GM19043 (cell line): ENCODE data around the gene ASIC5.
"Not testable (repeated sequence)": the region's sequence is repeated elsewhere in the genome, so short reads cannot be mapped to it uniquely, and the experiment has no call there.

ENCODE experiments used
- ATAC-seq: cut with Tn5 transposase; IDR thresholded peaks from one replicate; pipeline ENCODE4 v1.9.1; 2021; ENCODE audit warnings: low read depth; ENCODE audit not compliant: unreplicated experiment

Gene ASIC5, protein sequence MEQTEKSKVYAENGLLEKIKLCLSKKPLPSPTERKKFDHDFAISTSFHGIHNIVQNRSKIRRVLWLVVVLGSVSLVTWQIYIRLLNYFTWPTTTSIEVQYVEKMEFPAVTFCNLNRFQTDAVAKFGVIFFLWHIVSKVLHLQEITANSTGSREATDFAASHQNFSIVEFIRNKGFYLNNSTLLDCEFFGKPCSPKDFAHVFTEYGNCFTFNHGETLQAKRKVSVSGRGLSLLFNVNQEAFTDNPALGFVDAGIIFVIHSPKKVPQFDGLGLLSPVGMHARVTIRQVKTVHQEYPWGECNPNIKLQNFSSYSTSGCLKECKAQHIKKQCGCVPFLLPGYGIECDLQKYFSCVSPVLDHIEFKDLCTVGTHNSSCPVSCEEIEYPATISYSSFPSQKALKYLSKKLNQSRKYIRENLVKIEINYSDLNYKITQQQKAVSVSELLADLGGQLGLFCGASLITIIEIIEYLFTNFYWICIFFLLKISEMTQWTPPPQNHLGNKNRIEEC

DNA sequence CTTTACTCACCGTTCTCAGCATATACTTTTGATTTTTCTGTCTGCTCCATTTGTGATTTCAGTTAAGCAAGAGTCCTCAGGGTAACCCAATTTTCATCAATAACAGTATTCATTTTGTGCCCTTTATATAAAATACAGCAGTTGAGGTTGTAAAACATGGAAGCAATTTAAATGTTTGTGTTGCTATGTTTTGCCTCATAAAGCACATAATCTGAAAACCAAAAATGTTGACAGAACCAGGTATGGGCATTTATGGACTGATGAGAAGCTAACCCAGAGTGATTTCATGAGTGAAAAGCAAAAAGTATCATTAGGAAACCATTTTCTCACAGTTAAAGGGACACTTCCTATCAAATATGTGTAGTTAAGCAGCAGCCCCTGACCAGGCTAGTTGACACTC lies at the start of gene ASIC5:
Gene ASIC5 (minus strand): TSS at position 101 of the 400 bp plus-strand sequence. CDS start 51 bp downstream, at position 50.
- no peak for ATAC-seq

GRCh38 chr4:155914782-155915181 lies 48.7 kb upstream of the ASIC5 start:
- no peak for ATAC-seq

- no peak for ATAC-seq
These were observed 45.8 kb upstream of the ASIC5 start for GRCh38 chr4:155911905-155912304.

DNA sequence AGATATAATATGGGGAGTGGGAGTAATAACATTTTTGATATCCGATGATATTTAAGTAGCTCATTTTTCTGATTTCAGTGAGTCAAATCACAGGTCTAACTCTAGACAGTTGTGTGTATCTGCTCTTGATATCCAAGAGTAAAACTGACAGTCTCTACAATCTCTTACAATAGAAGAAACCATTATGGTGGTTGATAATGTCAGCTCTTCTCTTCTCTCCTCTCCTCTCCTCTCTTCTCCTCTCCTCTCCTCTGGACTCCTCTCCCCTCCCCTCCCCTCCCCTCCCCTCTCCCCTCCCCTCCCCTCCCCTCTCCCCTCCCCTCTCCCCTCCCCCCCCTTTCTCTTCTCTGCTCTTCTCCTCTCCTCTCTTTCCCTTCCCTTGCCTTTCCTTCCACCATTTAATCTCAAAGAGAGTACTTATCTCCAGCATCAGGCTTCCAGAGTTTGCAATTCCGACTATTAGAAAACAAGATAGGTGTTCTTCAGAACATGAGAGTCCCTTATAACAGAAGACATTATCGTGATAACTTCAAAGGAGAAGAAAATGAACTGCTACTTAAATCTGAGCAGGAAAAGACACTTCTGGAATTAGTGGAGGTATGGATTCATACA lies 43.6 kb upstream of the ASIC5 start:
- ATAC-seq: no peak

GRCh38 chr4:155908187-155909139 lies 42.4 kb upstream of the ASIC5 start:
- ATAC-seq: peak; percentile 49

DNA sequence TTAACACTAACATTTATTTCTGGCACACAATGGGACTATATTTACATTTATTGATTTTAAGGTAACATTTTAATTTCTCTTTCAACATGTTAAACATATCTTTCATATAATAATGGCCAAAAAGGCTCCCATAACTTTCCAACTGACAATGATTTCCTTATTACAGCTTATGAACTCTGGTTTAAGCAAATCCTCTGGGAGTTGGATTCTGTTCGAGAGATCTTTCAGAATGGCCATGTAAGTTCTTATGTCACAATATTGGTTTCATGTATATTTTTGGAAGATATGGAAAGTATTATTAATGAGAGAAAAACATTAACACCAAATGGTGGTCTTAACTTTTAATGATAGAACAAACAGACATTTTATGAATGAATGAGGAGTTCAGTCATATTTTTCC lies 41.5 kb upstream of the ASIC5 start:
- no peak for ATAC-seq

DNA sequence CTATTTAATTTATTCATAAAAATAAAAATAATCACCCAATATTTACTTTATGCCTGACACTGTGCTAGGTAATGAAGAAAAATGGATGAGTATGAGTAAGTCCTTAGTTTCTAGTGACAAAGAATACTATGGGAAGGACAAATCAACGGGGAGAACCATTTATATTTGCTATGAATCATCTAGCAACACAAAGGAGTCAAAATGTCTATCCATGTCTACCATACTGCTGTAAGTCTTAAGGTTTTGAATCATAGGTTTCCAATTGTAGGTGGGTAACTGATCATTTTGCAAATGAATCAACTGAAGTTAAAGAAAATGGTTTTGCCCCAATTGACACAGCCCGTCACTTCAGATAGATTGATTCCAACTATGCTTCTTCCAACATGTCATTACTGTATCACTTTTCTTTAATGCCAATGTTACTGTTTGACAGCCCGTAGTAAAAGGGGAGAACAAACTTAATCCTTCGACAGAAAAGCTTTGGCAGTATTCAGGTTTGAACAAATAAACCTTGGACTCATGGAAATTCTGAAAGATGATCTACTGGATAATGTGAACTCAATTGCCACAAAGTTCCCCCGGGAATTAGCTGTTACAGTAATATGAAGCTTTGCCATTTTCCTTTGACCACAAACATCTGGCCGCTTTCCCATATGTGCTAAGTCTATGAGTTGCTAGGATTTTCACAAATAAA lies 40.6 kb upstream of the ASIC5 start:
- ATAC-seq: no peak

DNA sequence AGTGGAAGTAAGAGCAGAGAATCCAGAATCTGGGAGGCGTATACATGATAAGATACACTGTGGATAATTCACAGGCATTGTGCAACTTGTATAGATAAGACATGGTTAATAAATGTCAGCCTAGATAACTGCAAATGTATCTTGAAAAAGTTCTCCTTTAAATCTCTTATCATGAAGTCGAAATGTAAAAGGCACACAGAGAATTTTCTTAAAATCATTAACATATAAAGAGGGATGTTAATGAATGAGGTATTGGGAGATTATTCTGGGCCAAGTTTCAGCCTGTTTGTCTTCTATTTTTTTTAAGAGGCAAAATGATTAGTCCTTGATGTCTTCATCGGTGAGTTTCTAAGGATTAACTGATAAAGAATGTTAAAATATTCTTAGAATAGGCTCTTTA lies 38.3 kb upstream of the ASIC5 start:
- ATAC-seq: no peak

- no peak for ATAC-seq
These were observed 37.4 kb upstream of the ASIC5 start, which contains the start of gene TDO2 for GRCh38 chr4:155903453-155903852. TSS of gene TDO2 (plus strand) at chr4:155903696. CDS start at chr4:155903759, 63 bp downstream.

DNA sequence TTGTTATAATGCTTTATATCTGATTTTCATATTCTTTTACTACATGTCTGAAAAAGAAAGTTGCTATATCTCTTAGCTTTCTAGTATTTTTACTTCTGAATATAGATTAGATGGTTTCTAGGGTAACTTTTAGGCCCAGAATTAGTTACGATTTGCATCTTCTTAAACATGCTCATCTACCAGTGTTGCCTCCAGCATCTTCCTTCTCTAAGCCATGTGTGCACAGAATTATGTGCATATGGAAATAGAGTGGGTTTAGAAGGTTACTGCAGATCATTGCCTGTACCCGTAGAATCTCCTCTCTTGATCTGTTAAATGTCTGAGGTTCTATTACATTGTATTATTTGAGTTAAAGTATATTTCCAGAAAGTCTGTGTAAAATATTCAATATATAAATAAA lies 34.9 kb upstream of the ASIC5 start:
- ATAC-seq: no peak

GRCh38 chr4:155900381-155900780 lies 34.3 kb upstream of the ASIC5 start:
- ATAC-seq: no peak

GRCh38 chr4:155899891-155900290 lies 33.8 kb upstream of the ASIC5 start:
- no peak for ATAC-seq

DNA sequence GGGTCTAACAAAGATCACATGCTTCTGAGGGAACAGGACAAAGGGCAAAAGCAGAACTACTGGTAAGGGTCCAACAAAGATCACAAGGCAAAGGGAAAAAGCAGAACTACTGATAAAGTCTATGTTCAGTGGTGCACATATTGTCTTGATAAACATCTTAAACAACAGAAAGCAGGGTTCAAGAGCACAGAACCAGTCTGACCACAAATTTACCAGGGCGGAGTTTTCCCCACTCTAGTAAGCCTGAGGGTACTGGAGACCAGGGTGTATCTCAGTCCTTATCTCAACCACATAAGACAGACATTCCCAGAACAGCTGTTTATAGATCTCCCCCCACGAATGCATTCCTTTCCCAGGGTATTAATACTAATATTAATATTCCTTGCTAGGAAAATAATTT lies 32.3 kb upstream of the ASIC5 start:
- ATAC-seq: not testable (repeated sequence)

- no peak for ATAC-seq
These were observed 25.0 kb upstream of the ASIC5 start for GRCh38 chr4:155891058-155891457.

- ATAC-seq: no peak
These were observed 23.9 kb upstream of the ASIC5 start for GRCh38 chr4:155889946-155890345.

DNA sequence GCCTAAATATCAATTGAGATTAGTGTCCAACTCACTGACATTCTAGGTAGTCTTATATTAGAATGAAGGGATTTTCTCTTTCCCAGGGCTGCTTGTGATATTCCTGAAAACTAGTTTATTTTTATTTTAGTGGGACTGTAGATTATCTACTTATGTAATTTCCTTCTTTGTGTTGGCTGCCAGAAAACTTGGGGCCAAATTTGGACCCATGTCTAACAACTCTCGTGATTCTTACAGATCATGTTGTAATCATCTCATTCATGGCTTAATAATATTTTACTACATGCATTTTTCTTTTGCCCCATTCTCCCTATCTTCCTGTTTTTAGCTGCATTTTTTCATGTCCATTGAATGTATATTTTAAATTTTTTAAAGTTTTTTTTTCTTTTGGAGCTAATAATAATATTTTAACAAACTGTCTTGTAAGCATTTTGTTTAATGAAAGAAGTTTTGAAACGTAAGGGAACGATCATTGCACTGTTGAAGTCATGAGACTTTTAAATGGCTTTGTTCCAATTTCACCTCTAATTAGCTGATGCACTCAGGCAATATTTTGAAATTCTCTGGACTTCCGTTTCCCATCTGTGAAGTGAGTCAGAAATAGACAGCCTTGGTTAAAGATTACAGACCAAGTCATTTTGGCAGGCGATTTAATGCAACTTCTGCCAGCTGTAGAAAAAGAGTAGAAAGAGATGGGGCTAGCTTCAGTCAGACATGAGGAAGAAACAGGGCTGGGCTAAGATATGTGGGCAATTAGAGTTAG lies 23.1 kb upstream of the ASIC5 start:
- ATAC-seq: peak; percentile 97

DNA sequence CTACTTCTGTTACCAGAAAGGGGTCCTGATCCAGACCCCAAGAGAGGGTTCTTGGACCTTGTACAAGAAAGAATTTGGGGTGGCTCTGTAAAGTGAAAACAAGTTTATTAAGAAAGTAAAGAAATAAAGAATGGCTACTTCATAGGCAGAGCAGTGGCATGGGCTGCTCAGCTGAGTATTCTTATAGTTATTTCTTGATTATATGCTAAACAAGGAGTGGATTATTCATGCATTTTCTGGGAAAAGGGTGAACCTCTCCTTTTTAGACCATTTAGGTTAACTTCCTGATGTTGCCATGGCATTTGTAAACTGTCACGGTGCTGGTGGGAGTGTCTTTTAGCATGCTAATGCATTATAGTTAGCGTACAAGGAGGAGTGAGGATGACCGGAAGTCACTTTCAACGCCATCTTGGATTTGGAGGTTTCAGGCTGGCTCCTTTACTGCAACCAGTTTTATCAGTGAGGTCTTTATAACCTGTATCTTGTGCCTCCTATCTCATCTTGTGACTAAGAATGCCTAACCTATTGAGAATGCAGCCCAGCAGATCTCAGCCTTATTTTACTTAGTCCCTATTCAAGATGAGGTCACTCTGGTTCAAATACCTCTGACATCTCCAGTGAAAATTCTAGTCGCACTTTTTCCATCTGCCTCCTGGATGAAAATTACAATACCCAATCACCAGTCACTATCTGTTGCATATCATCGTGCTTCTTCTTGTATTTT lies 21.9 kb upstream of the ASIC5 start:
- ATAC-seq: no peak

GRCh38 chr4:155887045-155887444 lies 21.0 kb upstream of the ASIC5 start:
- no peak for ATAC-seq

DNA sequence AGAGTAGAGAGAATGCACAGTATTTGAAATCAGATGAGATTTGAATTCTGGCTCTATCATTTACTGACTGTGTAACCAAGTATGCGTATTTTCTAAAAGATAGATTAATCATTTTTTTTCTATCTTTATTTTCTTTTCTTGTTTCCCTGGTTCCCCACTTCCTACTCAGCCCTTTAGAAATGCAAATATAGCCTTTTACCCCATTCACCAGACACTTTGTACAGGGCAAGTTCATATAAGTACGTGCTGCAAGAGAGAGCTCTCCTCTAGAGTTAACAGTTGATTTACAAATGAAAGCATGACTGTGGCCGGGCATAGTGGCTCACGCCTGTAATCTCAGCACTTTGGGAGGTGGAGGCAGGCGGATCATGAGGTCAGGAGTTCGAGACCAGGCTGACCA lies 19.6 kb upstream of the ASIC5 start:
- ATAC-seq: no peak
